ENCODE measurements around the gene MYO1B.
A peak's percentile ranks its signal among the peaks of the same experiment; 100 is the strongest.

MYO1B gene

DNA sequence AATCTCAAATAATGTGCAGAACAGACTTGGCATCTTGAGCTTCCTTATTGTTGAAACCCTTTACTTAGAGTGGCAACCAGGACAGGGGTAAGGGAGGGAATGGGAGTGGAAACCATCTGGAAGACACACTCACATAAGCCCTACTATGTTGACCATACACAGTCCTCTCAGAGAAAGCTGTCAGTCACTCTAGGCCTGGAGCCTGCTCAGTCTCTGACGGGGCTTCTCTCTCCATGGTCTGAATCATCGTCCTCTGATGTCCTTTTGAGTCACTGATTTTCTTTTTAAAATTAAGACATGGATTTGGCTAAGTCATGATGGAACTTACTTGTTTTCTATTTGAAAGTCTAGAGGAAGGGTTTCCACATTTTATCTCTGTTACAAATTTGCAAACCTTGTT lies 74.0 kb downstream of the MYO1B start:
- no peak for TF ChIP-seq FOXP2 (optimal IDR thresholded peaks at IDR 0.05; ENCODE audit: control extremely low read depth, extremely low read length, insufficient read depth)
- H3K36me3 ChIP-seq (ENCODE audit: insufficient read depth, low read length), result no peaks in the 10 kb centered on the region
- H3K9me3 ChIP-seq (ENCODE audit: low read depth, low read length), result peaks cover 2% of the 10 kb centered on the region; the same call in 1 of the 2 replicates
- no peak for DNase-seq (ENCODE audit: low read depth, low spot score)
- H3K9ac ChIP-seq (ENCODE audit: insufficient read length), result no peak overlapping the region
- no peak overlapping the region for H3K4me3 ChIP-seq
- no peak overlapping the region for H3K27ac ChIP-seq

- TF ChIP-seq EZH2 (IDR thresholded peaks at IDR 0.05) (no peak), POLR2AphosphoS5 (IDR thresholded peaks at IDR 0.05; ENCODE audit: borderline replicate concordance, low read depth, low read length) (no peak), FOXP2 (optimal IDR thresholded peaks at IDR 0.05; ENCODE audit: control extremely low read depth, extremely low read length, insufficient read depth) (no peak)
- Histone ChIP-seq H3K27ac (no peak overlapping the region), H3K36me3 (ENCODE audit: insufficient read depth, low read length) (no peaks in the 10 kb centered on the region), H3K9ac (ENCODE audit: insufficient read length) (no peak overlapping the region), H3K9me3 (ENCODE audit: low read depth, low read length) (peaks cover 4% of the 10 kb centered on the region; the same call in 1 of the 2 replicates), H3K4me3 (no peak overlapping the region)
- DNase-seq (ENCODE audit: low read depth, low spot score), result no peak
These were observed 75.7 kb downstream of the MYO1B start for GRCh38 chr2:191320881-191321280.

GRCh38 chr2:191321861-191322662 lies 76.9 kb downstream of the MYO1B start:
- TF ChIP-seq EZH2 (IDR thresholded peaks at IDR 0.05) (no peak), FOXP2 (optimal IDR thresholded peaks at IDR 0.05; ENCODE audit: control extremely low read depth, extremely low read length, insufficient read depth) (no peak), POLR2AphosphoS5 (IDR thresholded peaks at IDR 0.05; ENCODE audit: borderline replicate concordance, low read depth, low read length) (peak; percentile 85)
- H3K4me3 ChIP-seq, result no peak overlapping the region
- H3K36me3 ChIP-seq (ENCODE audit: insufficient read depth, low read length), result no peaks in the 10 kb centered on the region
- no peak overlapping the region for H3K27ac ChIP-seq
- DNase-seq (ENCODE audit: low read depth, low spot score), result peak; percentile 99
- no peak overlapping the region for H3K9ac ChIP-seq (ENCODE audit: insufficient read length)
- peaks cover 4% of the 10 kb centered on the region; the same call in 1 of the 2 replicates for H3K9me3 ChIP-seq (ENCODE audit: low read depth, low read length)

- H3K27ac ChIP-seq, result no peak overlapping the region
These were observed 77.8 kb downstream of the MYO1B start for GRCh38 chr2:191322828-191323506.

DNA sequence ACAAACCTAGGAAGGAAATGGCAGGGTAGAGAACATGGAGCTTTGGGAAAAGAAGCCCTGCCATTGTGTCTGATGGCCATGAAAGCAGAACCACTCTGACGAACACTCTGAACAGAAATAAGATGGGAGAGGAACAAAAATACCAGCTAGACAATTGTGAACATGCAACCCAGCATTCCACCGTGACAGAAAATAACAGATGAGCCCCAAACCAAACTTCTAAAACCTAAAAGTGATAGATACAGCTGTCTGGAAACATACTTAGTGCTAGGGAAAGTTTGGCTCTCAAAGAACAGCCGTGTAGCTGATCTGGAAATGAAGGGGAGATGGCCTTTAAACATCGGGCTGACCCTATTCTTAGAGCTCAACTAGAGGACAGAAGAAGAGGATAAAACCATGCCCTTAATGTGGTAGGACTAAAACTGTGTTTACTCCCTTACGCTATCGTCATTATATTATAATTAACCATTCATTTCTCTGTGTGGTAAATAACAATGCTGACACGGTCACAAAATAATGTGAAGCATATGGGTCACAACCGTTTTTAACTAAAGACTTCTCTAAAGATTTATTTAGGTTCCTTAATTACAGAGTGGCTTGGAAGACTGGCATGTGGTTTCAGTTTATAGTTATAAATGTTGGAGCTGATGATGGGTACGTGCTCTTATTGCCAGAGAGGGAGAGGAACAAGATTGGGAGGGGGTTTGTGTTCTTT lies 80.6 kb downstream of the MYO1B start:
- Histone ChIP-seq H3K9ac (ENCODE audit: insufficient read length) (no peak overlapping the region), H3K4me3 (no peak overlapping the region), H3K27ac (no peak overlapping the region), H3K9me3 (ENCODE audit: low read depth, low read length) (peaks cover 4% of the 10 kb centered on the region; the same call in 1 of the 2 replicates), H3K36me3 (ENCODE audit: insufficient read depth, low read length) (no peaks in the 10 kb centered on the region; the same call in 1 of the 2 replicates)
- TF ChIP-seq EZH2 (IDR thresholded peaks at IDR 0.05) (no peak), FOXP2 (optimal IDR thresholded peaks at IDR 0.05; ENCODE audit: control extremely low read depth, extremely low read length, insufficient read depth) (no peak), POLR2AphosphoS5 (IDR thresholded peaks at IDR 0.05; ENCODE audit: borderline replicate concordance, low read depth, low read length) (no peak)
- DNase-seq (ENCODE audit: low read depth, low spot score), result no peak

More at GRCh38 chr2:191322828-191323506, 77.8 kb downstream of the MYO1B start:
- TF ChIP-seq FOXP2 (optimal IDR thresholded peaks at IDR 0.05; ENCODE audit: control extremely low read depth, extremely low read length, insufficient read depth) (no peak), EZH2 (IDR thresholded peaks at IDR 0.05) (no peak), POLR2AphosphoS5 (IDR thresholded peaks at IDR 0.05; ENCODE audit: borderline replicate concordance, low read depth, low read length) (no peak)
- H3K9ac ChIP-seq (ENCODE audit: insufficient read length), result no peak overlapping the region
- peaks cover 4% of the 10 kb centered on the region; the same call in 1 of the 2 replicates for H3K9me3 ChIP-seq (ENCODE audit: low read depth, low read length)
- no peak for DNase-seq (ENCODE audit: low read depth, low spot score)
- H3K4me3 ChIP-seq, result no peak overlapping the region
- no peaks in the 10 kb centered on the region for H3K36me3 ChIP-seq (ENCODE audit: insufficient read depth, low read length)

- no peak for TF ChIP-seq POLR2AphosphoS5 (IDR thresholded peaks at IDR 0.05; ENCODE audit: borderline replicate concordance, low read depth, low read length)
- no peak for TF ChIP-seq FOXP2 (optimal IDR thresholded peaks at IDR 0.05; ENCODE audit: control extremely low read depth, extremely low read length, insufficient read depth)
- no peak for TF ChIP-seq EZH2 (IDR thresholded peaks at IDR 0.05)
These were observed 82.3 kb downstream of the MYO1B start for GRCh38 chr2:191327484-191327883.

GRCh38 chr2:191328150-191328809 lies 83.1 kb downstream of the MYO1B start:
- no peak for TF ChIP-seq FOXP2 (optimal IDR thresholded peaks at IDR 0.05; ENCODE audit: control extremely low read depth, extremely low read length, insufficient read depth)
- TF ChIP-seq EZH2 (IDR thresholded peaks at IDR 0.05), result no peak
- no peak for TF ChIP-seq POLR2AphosphoS5 (IDR thresholded peaks at IDR 0.05; ENCODE audit: borderline replicate concordance, low read depth, low read length)
- no peak for DNase-seq (ENCODE audit: low read depth, low spot score)
- H3K9ac ChIP-seq (ENCODE audit: insufficient read length), result no peak overlapping the region
- H3K36me3 ChIP-seq (ENCODE audit: insufficient read depth, low read length), result peaks cover 4% of the 10 kb centered on the region
- no peak overlapping the region for H3K4me3 ChIP-seq
- H3K9me3 ChIP-seq (ENCODE audit: low read depth, low read length), result peaks cover 4% of the 10 kb centered on the region; the same call in 1 of the 2 replicates
- no peak overlapping the region for H3K27ac ChIP-seq

More at GRCh38 chr2:191327484-191327883, 82.3 kb downstream of the MYO1B start:
- Histone ChIP-seq H3K9ac (ENCODE audit: insufficient read length) (no peak overlapping the region), H3K27ac (no peak overlapping the region), H3K9me3 (ENCODE audit: low read depth, low read length) (peaks cover 4% of the 10 kb centered on the region; the same call in 1 of the 2 replicates), H3K4me3 (no peak overlapping the region), H3K36me3 (ENCODE audit: insufficient read depth, low read length) (peaks cover 4% of the 10 kb centered on the region)
- no peak for DNase-seq (ENCODE audit: low read depth, low spot score)
